ENCODE data around the gene ADAMTSL4.
"Not testable (repeated sequence)": the region's sequence is repeated elsewhere in the genome, so short reads cannot be mapped to it uniquely, and the experiment has no call there.

The ADAMTSL4 gene

GRCh38 chr1:150572918-150573647 is 23.9 kb downstream of the ADAMTSL4 start:
- peak overlapping the region; percentile 91 for H3K27ac ChIP-seq (ENCODE audit: low read depth, low read length)
- TF ChIP-seq CTCF (IDR thresholded peaks at IDR 0.05; ENCODE audit: insufficient read depth, low read length, poor library complexity, severe bottlenecking) (no peak), EZH2phosphoT487 (conservative IDR thresholded peaks at IDR 0.05; ENCODE audit: low read length) (no peak)
- no peaks in the 10 kb centered on the region for H3K9me3 ChIP-seq (ENCODE audit: insufficient read depth, low read length)
- H3K4me2 ChIP-seq (ENCODE audit: low read depth, low read length, poor library complexity, severe bottlenecking): peak overlapping the region; percentile 81
- no peak overlapping the region for H3K4me3 ChIP-seq (ENCODE audit: insufficient read depth, low read length, poor library complexity, severe bottlenecking)
- H3K9me2 ChIP-seq (replicated peaks; ENCODE audit: insufficient read depth, low read length): no peaks in the 10 kb centered on the region
- no peak overlapping the region; the same call in 1 of the 2 replicates for H3K9ac ChIP-seq (ENCODE audit: low read length)
- H3K36me3 ChIP-seq (ENCODE audit: low read length): peaks cover 51% of the 10 kb centered on the region
- H4K20me1 ChIP-seq (ENCODE audit: low read depth, low read length): peaks cover 43% of the 10 kb centered on the region
- peaks cover 88% of the 10 kb centered on the region for H3F3A ChIP-seq (ENCODE audit: insufficient read depth)
- peaks cover 57% of the 10 kb centered on the region for H3K79me2 ChIP-seq (ENCODE audit: insufficient read depth, low read length)
- no peak overlapping the region for H2AFZ ChIP-seq (ENCODE audit: low read depth, low read length, severe bottlenecking)
- no peaks in the 10 kb centered on the region for H3K27me3 ChIP-seq (ENCODE audit: low read length)

- H3F3A ChIP-seq (ENCODE audit: insufficient read depth): peaks cover 88% of the 10 kb centered on the region
- not testable (repeated sequence) for H3K4me3 ChIP-seq (ENCODE audit: insufficient read depth, low read length, poor library complexity, severe bottlenecking); H3K27me3 ChIP-seq (ENCODE audit: low read length); H3K9me2 ChIP-seq (replicated peaks; ENCODE audit: insufficient read depth, low read length); H2AFZ ChIP-seq (ENCODE audit: low read depth, low read length, severe bottlenecking); H3K9me3 ChIP-seq (ENCODE audit: insufficient read depth, low read length); H3K9ac ChIP-seq (ENCODE audit: low read length)
- peak overlapping the region; percentile 91 for H3K27ac ChIP-seq (ENCODE audit: low read depth, low read length)
- H3K79me2 ChIP-seq (ENCODE audit: insufficient read depth, low read length): peaks cover 63% of the 10 kb centered on the region
- H3K4me2 ChIP-seq (ENCODE audit: low read depth, low read length, poor library complexity, severe bottlenecking): peak overlapping the region; percentile 81
- peaks cover 49% of the 10 kb centered on the region for H4K20me1 ChIP-seq (ENCODE audit: low read depth, low read length)
- peaks cover 56% of the 10 kb centered on the region for H3K36me3 ChIP-seq (ENCODE audit: low read length)
Measured at GRCh38 chr1:150573648-150574071, 24.5 kb downstream of the ADAMTSL4 start.

GRCh38 chr1:150574260-150575071 is 25.3 kb downstream of the ADAMTSL4 start:
- TF ChIP-seq CTCF (IDR thresholded peaks at IDR 0.05; ENCODE audit: insufficient read depth, low read length, poor library complexity, severe bottlenecking) (no peak), EZH2phosphoT487 (conservative IDR thresholded peaks at IDR 0.05; ENCODE audit: low read length) (no peak)
- Histone ChIP-seq H4K20me1 (ENCODE audit: low read depth, low read length) (peaks cover 52% of the 10 kb centered on the region), H3K4me3 (ENCODE audit: insufficient read depth, low read length, poor library complexity, severe bottlenecking) (peak overlapping the region; percentile 96), H3K9me2 (replicated peaks; ENCODE audit: insufficient read depth, low read length) (no peaks in the 10 kb centered on the region), H3K27me3 (ENCODE audit: low read length) (no peaks in the 10 kb centered on the region), H3K4me2 (ENCODE audit: low read depth, low read length, poor library complexity, severe bottlenecking) (peak overlapping the region; percentile 81), H3K9ac (ENCODE audit: low read length) (peak overlapping the region; percentile 99), H3K9me3 (ENCODE audit: insufficient read depth, low read length) (no peaks in the 10 kb centered on the region), H3K36me3 (ENCODE audit: low read length) (peaks cover 60% of the 10 kb centered on the region), H3K27ac (ENCODE audit: low read depth, low read length) (peak overlapping the region; percentile 91), H3K79me2 (ENCODE audit: insufficient read depth, low read length) (peaks cover 71% of the 10 kb centered on the region), H2AFZ (ENCODE audit: low read depth, low read length, severe bottlenecking) (no peak overlapping the region), H3F3A (ENCODE audit: insufficient read depth) (peaks cover 83% of the 10 kb centered on the region)
